ENCODE measurements around the gene MYOF. TPM values are rescaled to one million over a fixed set of nuclear protein-coding genes. Genes with fewer than 3 reads are reported as not detected.

Gene MYOF
- total and polyA plus RNA-seq, 2 of the 8 experiments (the other 6 are each of a cell fraction or from before 2014, with no cell fraction given) = 0.98 to 2.3 TPM

- CTCF ChIA-PET (ENCODE audit: partially characterized antibody) = interaction anchor here (3.3 kb wide), 1 partner anchor 10 kb away, joined by 12 read pairs; no protein-coding TSS in a partner anchor
- Histone ChIP-seq H3K4me1 (replicated peaks in 1 of 4; ENCODE audit: control insufficient read depth in 3 of 4, insufficient read depth in 4 of 4, low read length in 3 of 4) (peaks cover 0 to 2% (median 0%) of the 10 kb centered on the region in 4 experiments; a peak in 1 of 7 replicates), H4K8ac (ENCODE audit: extremely low read depth, insufficient read depth, low read length) (no peak overlapping the region), H3K9me3 (ENCODE audit: insufficient read depth in 2 of 2, low read depth in 1 of 2, low read length in 1 of 2) (no peaks in the 10 kb centered on the region), H2BK15ac (ENCODE audit: low read length) (no peak overlapping the region), H2AK5ac (ENCODE audit: low read depth, low read length) (no peak overlapping the region), H3K79me1 (ENCODE audit: low read depth, low read length) (no peaks in the 10 kb centered on the region), H3K27ac (ENCODE audit: low read depth, low read length) (no peak overlapping the region), H4K20me1 (replicated peaks in 1 of 2; ENCODE audit: control insufficient read depth in 1 of 2, insufficient read depth in 2 of 2, low read length in 2 of 2) (no peaks in the 10 kb centered on the region), H3K27me3 (replicated peaks in 1 of 4; ENCODE audit: control insufficient read depth in 3 of 4, extremely low read depth in 1 of 4, insufficient read depth in 3 of 4, low read length in 3 of 4) (no peaks in the 10 kb centered on the region; a peak in 1 of 7 replicates), H3K4me3 (ENCODE audit: extremely low read depth in 1 of 4, insufficient read depth in 2 of 4, low read depth in 3 of 4, low read length in 4 of 4) (no peak overlapping the region), H4K5ac (ENCODE audit: insufficient read length, low read depth, low read length) (no peak overlapping the region), H4K91ac (replicated peaks; ENCODE audit: insufficient read length, low read length) (no peak overlapping the region), H3K23me2 (ENCODE audit: low read depth, low read length) (no peaks in the 10 kb centered on the region; the same call in 1 of the 2 replicates), H2AFZ (ENCODE audit: low read length) (no peak overlapping the region), H3K79me2 (ENCODE audit: control insufficient read depth in 1 of 2, insufficient read depth in 2 of 2, low read length in 2 of 2) (no peaks in the 10 kb centered on the region), H3K14ac (ENCODE audit: insufficient read length) (no peak overlapping the region), H3K23ac (ENCODE audit: insufficient read length) (no peak overlapping the region), H3K4ac (replicated peaks; ENCODE audit: insufficient read length, low read depth, low read length) (no peak overlapping the region), H2BK20ac (ENCODE audit: low read length) (no peak overlapping the region), H2BK120ac (replicated peaks; ENCODE audit: low read depth, low read length) (no peak overlapping the region), H3K56ac (replicated peaks; ENCODE audit: insufficient read length, low read depth, low read length) (no peak overlapping the region), H3K36me3 (ENCODE audit: control insufficient read depth in 2 of 4, insufficient read depth in 4 of 4, low read length in 3 of 4) (no peaks in the 10 kb centered on the region), H3K4me2 (ENCODE audit: insufficient read depth in 1 of 2, low read depth in 2 of 2, low read length in 2 of 2) (no peak overlapping the region), H3K9ac (replicated peaks in 1 of 4; ENCODE audit: extremely low read depth in 1 of 4, low read depth in 3 of 4, low read length in 3 of 4) (no peak overlapping the region), H2BK5ac (ENCODE audit: low read depth, low read length) (no peak overlapping the region), H2BK12ac (ENCODE audit: low read depth, low read length) (no peak overlapping the region), H3K18ac (ENCODE audit: extremely low read depth, low read length) (no peak overlapping the region)
- DNase-seq (ENCODE audit: low read depth in 1 of 2, low spot score in 2 of 2) = no peak
- no peak for FAIRE-seq
- 85% methylated on average over 3 of the region's 3 CpGs; no CpG with 5 or more reads in 1 of the 2 experiments for WGBS, 2 experiments (ENCODE audit: extremely low coverage in 1 of 2, insufficient coverage in 1 of 2, insufficient read length in 1 of 2, insufficient replicate concordance in 2 of 2, low coverage in 1 of 2, low lambda C conversion rate in 2 of 2, missing lambda C conversion rate in 1 of 2)
- no peak for TF ChIP-seq SRF (IDR thresholded peaks at IDR 0.05; ENCODE audit: low read depth, low read length)
- POLR2A ChIA-PET (ENCODE audit: partially characterized antibody) = no interaction called here
Observed at GRCh38 chr10:93342921-93343320, 139.2 kb downstream of the MYOF start.
